AG10803 (cell line): ENCODE measurements around the gene GNAT2.

Experiments used
- DNase-seq: peaks from one replicate; pipeline ENCODE4 v3.0.0; 2010; ENCODE audit warnings: low read depth
- H3K4me3 ChIP-seq: 2 replicates; pipeline ENCODE4 v1.5.1; 2011; ENCODE audit warnings: mild to moderate bottlenecking, low read length, control low read depth
- CTCF ChIP-seq: conservative IDR thresholded peaks from 2 replicates; pipeline ENCODE4 v1.5.1; 2011; ENCODE audit warnings: mild to moderate bottlenecking, low read length, control low read depth, inconsistent platforms

Gene GNAT2

GRCh38 chr1:109635862-109636200 lies 16.4 kb upstream of the GNAT2 start:
- DNase-seq = no peak
- TF ChIP-seq CTCF = no peak
- H3K4me3 ChIP-seq = no peak overlapping the region

GRCh38 chr1:109634771-109635750 lies 15.6 kb upstream of the GNAT2 start:
- H3K4me3 ChIP-seq = no peak overlapping the region

GRCh38 chr1:109634292-109634691 lies 14.9 kb upstream of the GNAT2 start:
- TF ChIP-seq CTCF = no peak

More at GRCh38 chr1:109634771-109635750, 15.6 kb upstream of the GNAT2 start:
- TF ChIP-seq CTCF = no peak
- no peak for DNase-seq

GRCh38 chr1:109632671-109633346 lies 13.4 kb upstream of the GNAT2 start:
- no peak overlapping the region for H3K4me3 ChIP-seq
- DNase-seq = no peak
- TF ChIP-seq CTCF = no peak

More at GRCh38 chr1:109634292-109634691, 14.9 kb upstream of the GNAT2 start:
- DNase-seq = no peak
- no peak overlapping the region for H3K4me3 ChIP-seq

- DNase-seq = no peak
- TF ChIP-seq CTCF = no peak
- H3K4me3 ChIP-seq = no peak overlapping the region
These were observed 12.4 kb upstream of the GNAT2 start for GRCh38 chr1:109631513-109632505.

GRCh38 chr1:109630898-109631512 lies 11.6 kb upstream of the GNAT2 start:
- DNase-seq = no peak
- TF ChIP-seq CTCF = no peak; the same call in 1 of the 2 replicates
- H3K4me3 ChIP-seq = no peak overlapping the region
